GM23338 (cell line): ENCODE measurements around the gene FOXL1.

Experiments used
- CREB1 ChIP-seq: fragments of 250-450 bp; sonication (Bioruptor Pico); IDR thresholded peaks from 2 replicates; pipeline ENCODE4 v1.5.0; 2020; ENCODE audit warnings: low read depth, mild to moderate bottlenecking, moderate library complexity
- CTCF ChIP-seq, 2 experiments: fragments of 200-600 bp in 1 of 2; sonication (generic) in 1 of 2; conservative IDR thresholded peaks; 2 replicates each; pipeline versions ENCODE4 v1.5.1 to v1.6.1; 2016 to 2017; ENCODE audit warnings: antibody characterized with exemption in 2 of 2, low read depth in 2 of 2, mild to moderate bottlenecking in 2 of 2, moderate library complexity in 1 of 2
- ETS1 ChIP-seq: IDR thresholded peaks from 2 replicates; pipeline ENCODE4 v1.6.1; 2016; ENCODE audit warnings: antibody characterized with exemption
- EZH2 ChIP-seq: fragments of 200-600 bp; sonication (generic); IDR thresholded peaks from one replicate; pipeline ENCODE4 v1.8.0; 2017; ENCODE audit warnings: antibody characterized with exemption, mild to moderate bottlenecking, low read depth; ENCODE audit not compliant: unreplicated experiment
- EZH2phosphoT487 ChIP-seq: fragments of 200-600 bp; sonication (generic); IDR thresholded peaks from one replicate; pipeline ENCODE4 v1.8.1; 2018; ENCODE audit warnings: antibody characterized with exemption; ENCODE audit not compliant: unreplicated experiment
- JUNB ChIP-seq: IDR thresholded peaks from one replicate; pipeline ENCODE4 v1.6.1; 2016; ENCODE audit warnings: antibody characterized with exemption; ENCODE audit not compliant: unreplicated experiment
- NANOG ChIP-seq: IDR thresholded peaks from 2 replicates; pipeline ENCODE4 v1.6.1; 2016; ENCODE audit warnings: antibody characterized with exemption, borderline replicate concordance
- POLR2AphosphoS5 ChIP-seq: IDR thresholded peaks from 2 replicates; pipeline ENCODE4 v1.6.1; 2016; ENCODE audit warnings: antibody characterized with exemption, low read depth
- REST ChIP-seq: IDR thresholded peaks from one replicate; pipeline ENCODE4 v1.6.1; 2018; ENCODE audit warnings: antibody characterized with exemption; ENCODE audit not compliant: unreplicated experiment
- STAT1 ChIP-seq: IDR thresholded peaks from one replicate; pipeline ENCODE4 v1.6.1; 2016; ENCODE audit warnings: antibody characterized with exemption; ENCODE audit not compliant: unreplicated experiment
- ZNF331 ChIP-seq: fragments of 250-450 bp; sonication (Bioruptor Pico); IDR thresholded peaks from 2 replicates; pipeline ENCODE4 v1.5.0; 2020; ENCODE audit warnings: low read depth, mild to moderate bottlenecking, moderate library complexity
- ZNF462 ChIP-seq: fragments of 250-450 bp; sonication (Bioruptor Pico); IDR thresholded peaks from 2 replicates; pipeline ENCODE4 v1.5.0; 2020; ENCODE audit warnings: mild to moderate bottlenecking, moderate library complexity

- TF ChIP-seq CTCF (conservative IDR thresholded peaks at IDR 0.05; ENCODE audit: low read depth in 2 of 2), result no peak
- TF ChIP-seq ETS1, result no peak
- TF ChIP-seq EZH2, result no peak
- no peak for TF ChIP-seq ZNF331 (CRISPR knock-in tag)
- TF ChIP-seq REST, result no peak
- no peak for TF ChIP-seq EZH2phosphoT487
- no peak for TF ChIP-seq CREB1 (CRISPR knock-in tag)
- TF ChIP-seq POLR2AphosphoS5, result no peak
- TF ChIP-seq NANOG, result no peak
- no peak for TF ChIP-seq JUNB
- TF ChIP-seq ZNF462 (CRISPR knock-in tag), result no peak
- TF ChIP-seq STAT1, result no peak
Observed at GRCh38 chr16:86619239-86619794, 41.0 kb downstream of the FOXL1 start.
